GM19043 (cell line): ENCODE measurements around the gene ARSA.
"Not testable (repeated sequence)": the region's sequence is repeated elsewhere in the genome, so short reads cannot be mapped to it uniquely, and the experiment has no call there.

Experiments
- ATAC-seq: cut with Tn5 transposase; IDR thresholded peaks from one replicate; pipeline ENCODE4 v1.9.1; 2021; ENCODE audit warnings: low read depth; ENCODE audit not compliant: unreplicated experiment

The ARSA gene

GRCh38 chr22:50624347-50625130, 3.4 kb downstream of the ARSA start:
- ATAC-seq, result no peak

GRCh38 chr22:50622723-50623327, 5.1 kb downstream of the ARSA start:
- no peak for ATAC-seq

GRCh38 chr22:50621948-50622722, 5.8 kb downstream of the ARSA start:
- ATAC-seq, result no peak

GRCh38 chr22:50621356-50621880, 6.5 kb downstream of the ARSA start:
- peak; percentile 47 for ATAC-seq

- ATAC-seq, result peak; percentile 50
These were observed 7.2 kb downstream of the ARSA start for GRCh38 chr22:50620593-50621355.

- ATAC-seq, result not testable (repeated sequence)
These were observed 13.7 kb downstream of the ARSA start for GRCh38 chr22:50614296-50614695.

GRCh38 chr22:50613291-50613981, 14.5 kb downstream of the ARSA start:
- no peak for ATAC-seq

GRCh38 chr22:50612528-50613221, 15.3 kb downstream of the ARSA start:
- ATAC-seq, result no peak

- ATAC-seq, result no peak
These were observed 15.8 kb downstream of the ARSA start for GRCh38 chr22:50612168-50612527.

GRCh38 chr22:50611341-50612060, 16.5 kb downstream of the ARSA start:
- ATAC-seq, result no peak

- no peak for ATAC-seq
These were observed 17.4 kb downstream of the ARSA start for GRCh38 chr22:50610581-50610980.

- ATAC-seq, result no peak
These were observed 17.9 kb downstream of the ARSA start for GRCh38 chr22:50610041-50610451.

- ATAC-seq, result no peak
These were observed 18.4 kb downstream of the ARSA start for GRCh38 chr22:50609599-50609998.

- ATAC-seq, result no peak
These were observed 19.0 kb downstream of the ARSA start for GRCh38 chr22:50608996-50609395.

- ATAC-seq, result not testable (repeated sequence)
These were observed 19.7 kb downstream of the ARSA start for GRCh38 chr22:50608058-50608840.

- ATAC-seq, result no peak
These were observed 20.3 kb downstream of the ARSA start for GRCh38 chr22:50607659-50608020.

GRCh38 chr22:50606946-50607658, 20.9 kb downstream of the ARSA start:
- no peak for ATAC-seq
